GM12892 (cell line): ENCODE results near the gene CDH2.

Source experiments
- POLR2A ChIP-seq: IDR thresholded peaks from 2 replicates; pipeline ENCODE4 v1.6.1; 2011; ENCODE audit warnings: low read depth, low read length, control low read depth
- TAF1 ChIP-seq: IDR thresholded peaks from 2 replicates; pipeline ENCODE4 v1.6.1; 2011; ENCODE audit warnings: low read depth, mild to moderate bottlenecking, control low read depth, low read length, borderline replicate concordance

GRCh38 chr18:27985832-27986231, 191.1 kb downstream of the CDH2 start:
- TF ChIP-seq TAF1 (no peak), POLR2A (no peak)
